HG03095 (cell line): ENCODE measurements around the gene TRPM4.
A peak's percentile ranks its signal among the peaks of the same experiment; 100 is the strongest.
"Not testable (repeated sequence)": the region's sequence is repeated elsewhere in the genome, so short reads cannot be mapped to it uniquely, and the experiment has no call there.

Experiments
- ATAC-seq: cut with Tn5 transposase; IDR thresholded peaks from one replicate; pipeline ENCODE4 v1.9.1; 2021; ENCODE audit warnings: moderate library complexity; ENCODE audit not compliant: unreplicated experiment

TRPM4 gene

GRCh38 chr19:49157445-49158224 lies at the start of gene TRPM4:
Gene TRPM4, plus strand, starts transcription at chr19:49157792. Its CDS starts 75 bp downstream, at chr19:49157867.
- ATAC-seq = no peak

DNA sequence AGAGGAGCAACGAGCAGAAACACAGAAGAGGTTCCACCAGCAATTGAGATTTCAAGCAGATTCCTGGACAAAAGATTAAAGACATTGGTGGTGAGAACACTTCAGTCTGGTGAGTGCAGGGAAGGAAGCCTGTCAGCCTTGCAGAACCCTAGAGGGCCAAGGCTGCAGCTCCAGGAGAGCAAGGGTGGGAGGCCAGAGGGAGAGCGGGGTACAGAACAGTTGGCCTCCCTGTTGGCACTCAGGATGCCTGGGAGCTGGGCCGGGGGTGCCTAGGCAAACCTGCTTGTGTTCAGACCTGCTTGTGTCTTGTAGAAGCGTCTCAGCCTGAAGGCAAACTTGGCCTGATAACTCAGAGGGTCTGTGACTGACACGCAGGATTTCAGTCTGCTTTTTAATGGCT lies 48.5 kb upstream of the TRPM4 start:
- ATAC-seq = no peak

DNA sequence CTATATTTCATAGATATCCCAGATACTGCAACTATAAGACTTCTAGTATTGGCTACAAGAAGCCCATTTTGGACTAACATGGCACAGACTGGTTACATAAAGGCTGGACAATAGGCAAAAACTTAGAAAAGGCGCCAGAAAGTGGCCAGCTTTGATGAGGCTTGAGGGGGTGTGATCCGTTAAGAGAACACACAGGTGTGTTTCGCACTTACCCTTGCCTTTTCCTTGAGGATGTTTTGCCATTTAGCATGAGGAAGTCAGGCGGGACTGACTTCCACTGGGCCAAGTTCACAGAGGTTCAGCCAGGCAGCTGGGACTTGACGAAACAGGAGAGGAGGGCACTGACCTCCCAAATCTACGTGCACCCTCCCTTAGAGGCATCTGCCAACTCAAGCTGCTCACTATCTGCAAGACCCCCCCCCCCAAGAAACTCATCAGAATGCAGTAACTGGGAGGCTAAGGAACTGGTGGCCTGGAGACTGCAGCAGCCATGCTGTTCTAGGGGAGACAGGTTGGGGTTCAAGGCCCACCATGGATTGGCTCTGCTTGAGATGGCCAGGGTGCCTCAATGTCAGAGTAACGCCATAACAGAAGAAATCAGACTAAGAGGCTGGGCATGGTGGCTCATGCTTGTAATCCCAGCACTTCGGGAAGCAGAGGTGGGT lies 47.9 kb upstream of the TRPM4 start:
- no peak for ATAC-seq

- no peak for ATAC-seq
Observed at GRCh38 chr19:49110567-49110966, 47.0 kb upstream of the TRPM4 start.

DNA sequence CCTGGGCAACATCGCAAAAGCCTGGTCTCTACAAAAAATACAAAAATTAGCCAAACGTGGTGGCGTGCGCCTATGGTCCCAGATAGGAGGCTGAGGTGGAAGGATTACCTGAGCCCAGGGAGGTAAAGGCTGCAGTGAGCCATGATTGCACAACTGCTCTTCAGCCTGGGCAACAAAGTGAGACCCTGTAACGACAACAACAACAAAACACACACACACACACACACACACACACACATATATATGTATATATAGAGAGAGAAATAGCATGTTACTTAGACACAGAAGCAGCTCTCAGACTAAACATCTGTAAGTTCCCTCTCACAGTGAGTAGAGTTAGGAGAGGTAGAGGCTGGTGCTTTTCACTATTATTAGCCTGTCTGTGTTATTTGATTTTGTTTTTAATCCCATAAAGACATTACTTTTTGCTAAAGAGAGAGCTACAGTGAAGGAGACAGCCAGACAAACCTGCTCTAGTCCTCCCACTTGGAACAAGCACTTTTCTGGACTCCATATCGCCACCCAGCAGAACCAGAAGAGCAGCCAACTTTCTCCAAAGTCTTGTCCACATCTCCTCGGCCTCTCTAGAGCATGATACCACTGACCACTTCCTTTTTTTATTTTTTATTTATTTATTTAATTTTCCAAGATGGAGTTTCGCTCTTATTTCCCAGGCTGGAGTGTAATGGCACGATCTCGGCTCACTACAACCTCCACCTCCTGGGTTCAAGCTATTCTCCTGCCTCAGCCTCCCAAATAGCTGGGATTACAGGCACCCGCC lies 46.2 kb upstream of the TRPM4 start:
- ATAC-seq = no peak

- peak; percentile 44 for ATAC-seq
Observed at GRCh38 chr19:49113762-49114629, 43.6 kb upstream of the TRPM4 start, which contains the start of gene LIN7B. Gene LIN7B, plus strand, starts transcription at chr19:49114370. Its CDS starts 35 bp downstream, at chr19:49114405.

GRCh38 chr19:49114630-49115363 lies 42.8 kb upstream of the TRPM4 start:
- peak; percentile 3 for ATAC-seq

DNA sequence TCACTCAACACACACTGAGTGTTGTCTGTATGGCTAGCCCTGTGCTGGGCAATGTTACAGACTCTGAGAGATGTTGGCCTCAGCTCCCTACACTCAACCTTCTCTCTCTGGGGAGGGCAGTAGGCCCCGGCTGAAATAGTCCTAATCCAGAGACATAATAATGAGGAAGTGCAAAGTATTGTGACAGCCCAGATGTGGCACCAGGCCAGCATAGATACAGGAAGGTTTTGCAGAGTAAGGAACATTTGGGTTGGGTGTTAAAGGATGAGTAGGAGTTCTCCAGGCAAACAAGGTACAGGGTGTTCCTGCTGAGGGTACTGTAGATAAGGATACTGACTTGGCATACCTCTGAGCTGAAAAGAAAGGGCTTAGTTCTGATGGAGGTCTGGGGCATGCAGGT lies 41.0 kb upstream of the TRPM4 start:
- ATAC-seq = no peak

GRCh38 chr19:49117677-49118564 lies 39.7 kb upstream of the TRPM4 start:
- no peak for ATAC-seq

GRCh38 chr19:49118565-49119410 lies 38.8 kb upstream of the TRPM4 start, which contains the start of gene C19orf73:
Gene C19orf73, minus strand, starts transcription at chr19:49119143. Its CDS starts 121 bp downstream, at chr19:49119022.
- ATAC-seq = peak; percentile 72

GRCh38 chr19:49119411-49120324 lies 37.9 kb upstream of the TRPM4 start, which contains the start of gene PPFIA3:
Gene PPFIA3, plus strand, starts transcription at chr19:49119544. Its CDS starts 8,330 bp downstream, at chr19:49127874.
- no peak for ATAC-seq

GRCh38 chr19:49120325-49120683 lies 37.3 kb upstream of the TRPM4 start:
- no peak for ATAC-seq

- no peak for ATAC-seq
Observed at GRCh38 chr19:49120868-49121267, 36.7 kb upstream of the TRPM4 start.

- not testable (repeated sequence) for ATAC-seq
Observed at GRCh38 chr19:49121841-49122240, 35.8 kb upstream of the TRPM4 start.

DNA sequence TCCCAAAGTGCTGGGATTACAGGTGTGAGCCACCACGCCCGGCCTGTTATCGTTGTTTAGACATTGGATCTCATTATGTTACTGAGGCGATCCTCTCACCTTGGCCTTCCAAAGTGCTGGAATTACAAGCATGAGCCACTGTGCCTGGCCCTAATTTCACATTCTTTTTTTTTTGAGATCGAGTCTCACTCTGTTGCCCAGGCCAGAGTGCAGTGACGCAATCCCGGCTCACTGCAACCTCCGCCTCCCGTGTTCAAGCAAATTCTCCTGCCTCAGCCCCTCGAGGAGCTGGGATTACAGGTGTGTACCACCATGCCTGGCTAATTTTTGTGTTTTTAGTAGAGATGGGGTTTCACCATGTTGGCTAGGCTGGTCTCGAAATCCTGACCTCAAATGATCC lies 34.3 kb upstream of the TRPM4 start:
- not testable (repeated sequence) for ATAC-seq

- ATAC-seq = no peak
Observed at GRCh38 chr19:49125025-49125731, 32.4 kb upstream of the TRPM4 start.
